Astrocyte of the cerebellum (primary cell): ENCODE results near the gene PMM2.

ENCODE experiments used
- DNase-seq: peaks from one replicate; pipeline ENCODE4 v3.0.0-alpha.2; 2011; ENCODE audit warnings: low read depth
- H3K4me3 ChIP-seq: 2 replicates; pipeline ENCODE4 v1.5.1; 2011; ENCODE audit warnings: mild to moderate bottlenecking, low read depth, low read length, moderate library complexity
- in situ Hi-C: cut with HindIII; loops from 2 replicates; pipeline ENCODE4 v1.10.0; 2017; ENCODE audit warnings: low sequenced_read_pairs
- TF ChIP-seq, protein P1 (sequence below): IDR thresholded peaks from 2 replicates; pipeline ENCODE4 v1.5.1; 2012; ENCODE audit warnings: low read length, low read depth, moderate library complexity, mild to moderate bottlenecking; ENCODE audit errors: missing control alignments

PMM2 gene

GRCh38 chr16:8845699-8846298 is 48.2 kb downstream of the PMM2 start:
- H3K4me3 ChIP-seq = no peak overlapping the region
- TF ChIP-seq, protein P1, sequence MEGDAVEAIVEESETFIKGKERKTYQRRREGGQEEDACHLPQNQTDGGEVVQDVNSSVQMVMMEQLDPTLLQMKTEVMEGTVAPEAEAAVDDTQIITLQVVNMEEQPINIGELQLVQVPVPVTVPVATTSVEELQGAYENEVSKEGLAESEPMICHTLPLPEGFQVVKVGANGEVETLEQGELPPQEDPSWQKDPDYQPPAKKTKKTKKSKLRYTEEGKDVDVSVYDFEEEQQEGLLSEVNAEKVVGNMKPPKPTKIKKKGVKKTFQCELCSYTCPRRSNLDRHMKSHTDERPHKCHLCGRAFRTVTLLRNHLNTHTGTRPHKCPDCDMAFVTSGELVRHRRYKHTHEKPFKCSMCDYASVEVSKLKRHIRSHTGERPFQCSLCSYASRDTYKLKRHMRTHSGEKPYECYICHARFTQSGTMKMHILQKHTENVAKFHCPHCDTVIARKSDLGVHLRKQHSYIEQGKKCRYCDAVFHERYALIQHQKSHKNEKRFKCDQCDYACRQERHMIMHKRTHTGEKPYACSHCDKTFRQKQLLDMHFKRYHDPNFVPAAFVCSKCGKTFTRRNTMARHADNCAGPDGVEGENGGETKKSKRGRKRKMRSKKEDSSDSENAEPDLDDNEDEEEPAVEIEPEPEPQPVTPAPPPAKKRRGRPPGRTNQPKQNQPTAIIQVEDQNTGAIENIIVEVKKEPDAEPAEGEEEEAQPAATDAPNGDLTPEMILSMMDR = no peak
- in situ Hi-C loops = no loop called here
- DNase-seq = no peak

DNA sequence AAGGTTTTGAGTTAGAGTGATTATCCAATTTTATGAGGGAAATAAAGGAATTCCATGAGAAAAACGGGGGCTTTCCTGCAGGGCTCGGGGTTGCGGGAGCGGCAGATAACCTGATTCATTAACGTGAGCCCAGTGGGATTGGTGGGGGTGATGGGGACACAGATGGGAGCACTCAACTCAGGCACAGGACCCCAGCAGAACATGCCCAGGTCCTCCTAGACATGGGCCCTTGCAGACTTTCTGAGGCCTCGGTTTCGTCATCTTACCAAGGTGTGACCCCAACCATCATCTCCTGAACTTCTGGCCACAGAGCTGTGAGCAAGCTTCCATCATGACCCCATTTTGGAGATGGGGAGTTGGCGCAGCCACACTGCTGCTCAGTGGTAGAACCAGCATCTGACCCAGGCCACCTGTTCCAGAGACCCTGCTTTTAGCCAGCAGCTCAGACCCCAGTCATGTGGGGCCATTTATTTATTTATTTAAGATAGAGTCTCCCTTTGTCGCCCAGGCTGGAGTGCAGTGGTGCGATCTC is 48.8 kb downstream of the PMM2 start:
- in situ Hi-C loops = no loop called here
- H3K4me3 ChIP-seq = no peak overlapping the region
- TF ChIP-seq, protein P1 = no peak
- DNase-seq = no peak

DNA sequence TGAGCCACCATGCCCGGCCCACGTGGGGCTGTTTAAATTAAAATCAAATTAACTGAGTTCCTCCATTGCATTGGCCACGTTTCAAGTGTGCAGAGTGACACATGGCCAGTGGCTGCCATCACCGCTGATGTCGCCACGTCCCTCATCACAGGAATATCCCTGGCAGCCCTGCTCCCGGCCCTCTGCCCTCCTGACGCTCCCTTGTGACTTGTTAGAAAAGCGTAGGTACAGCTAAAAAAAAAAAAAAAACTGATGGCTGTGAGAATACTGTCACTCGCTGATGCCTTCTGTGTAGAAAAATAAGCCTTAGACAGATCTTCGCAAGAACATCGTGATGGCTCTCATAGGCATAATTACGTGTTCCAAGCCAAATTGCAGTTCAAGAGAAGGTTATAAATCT is 49.5 kb downstream of the PMM2 start:
- TF ChIP-seq, protein P1 = no peak
- DNase-seq = no peak
- in situ Hi-C loops = no loop called here
- H3K4me3 ChIP-seq = no peak overlapping the region

DNA sequence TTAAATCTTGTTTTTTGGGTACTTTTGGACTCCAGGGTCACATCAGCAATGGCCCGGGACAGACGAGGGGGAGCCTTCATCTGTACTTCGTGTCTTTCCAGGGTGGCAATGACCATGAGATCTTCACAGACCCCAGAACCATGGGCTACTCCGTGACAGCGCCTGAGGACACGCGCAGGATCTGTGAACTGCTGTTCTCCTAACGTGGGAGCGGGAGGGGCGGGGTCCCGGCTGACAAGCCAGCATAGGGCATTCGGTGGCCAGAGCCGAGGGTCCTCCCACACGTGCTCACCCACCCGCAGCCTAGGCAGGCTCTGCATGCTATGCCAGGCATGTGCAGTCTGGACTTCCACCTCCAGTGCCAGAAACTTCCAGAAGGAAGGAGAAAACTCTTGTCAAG is 50.0 kb downstream of the PMM2 start:
- TF ChIP-seq, protein P1 = no peak
- DNase-seq = no peak
- in situ Hi-C loops = no loop called here

DNA sequence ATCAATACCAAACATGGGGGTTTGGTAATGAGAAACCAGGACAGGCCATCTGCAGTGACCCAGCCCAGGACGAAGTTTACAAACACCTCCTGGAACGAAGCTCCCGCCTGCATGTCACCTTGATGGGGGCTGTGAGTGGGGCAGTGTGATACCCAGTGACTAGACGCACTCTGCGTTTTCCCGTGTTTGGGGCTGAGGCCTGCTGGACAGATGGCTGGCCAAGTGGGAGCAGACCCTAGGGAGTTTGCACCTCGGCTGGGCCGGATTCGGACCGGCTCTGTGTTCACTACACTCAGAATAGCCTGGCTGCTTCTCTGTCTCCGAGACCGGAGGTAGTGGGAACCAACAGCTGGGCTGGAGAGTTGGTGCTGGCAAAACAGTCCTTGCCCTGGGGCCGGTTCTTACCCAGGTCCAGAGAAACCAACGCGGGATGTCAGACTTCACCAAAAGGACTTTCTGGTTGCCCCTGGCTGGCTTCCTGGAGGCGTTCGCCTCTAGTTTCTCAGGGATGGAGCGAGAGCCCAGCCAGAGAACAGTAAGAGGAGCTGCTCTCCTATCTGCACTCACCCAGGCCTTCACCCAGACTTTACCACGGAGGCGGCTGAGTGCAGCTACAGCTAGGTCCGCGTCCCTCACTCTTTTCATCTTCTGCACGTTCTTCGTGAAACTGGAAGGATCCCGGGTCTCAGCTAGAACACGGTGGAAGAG is 50.7 kb downstream of the PMM2 start:
- TF ChIP-seq, protein P1 = no peak
- in situ Hi-C loops = no loop called here
- DNase-seq = no peak
- H3K4me3 ChIP-seq = no peak overlapping the region

More for the DNA sequence above, 50.0 kb downstream of the PMM2 start:
- no peak overlapping the region for H3K4me3 ChIP-seq

DNA sequence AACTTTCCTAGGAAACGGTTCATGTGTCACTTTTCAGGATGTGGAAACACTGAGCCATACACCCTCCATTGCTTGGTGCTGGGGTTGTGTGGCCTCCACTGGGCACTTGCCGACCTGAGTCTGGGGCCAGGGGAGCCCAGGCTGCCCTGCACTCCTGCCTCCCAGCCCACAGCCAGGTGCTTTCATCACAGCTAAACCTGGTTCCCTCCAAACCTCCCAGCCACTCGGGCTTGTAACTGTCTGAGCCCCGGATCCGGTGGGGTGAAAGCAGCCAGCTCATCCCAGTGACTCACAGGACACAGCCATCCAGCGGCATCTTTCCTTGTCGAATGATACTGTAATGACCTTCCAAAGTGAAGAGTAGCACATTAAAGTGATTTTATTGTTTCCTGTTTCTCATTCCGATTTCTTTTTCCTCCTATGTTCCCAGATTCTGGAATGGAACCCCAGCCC is 51.3 kb downstream of the PMM2 start:
- DNase-seq = no peak

More for the DNA sequence above, 51.3 kb downstream of the PMM2 start:
- TF ChIP-seq, protein P1 = no peak
- no peak overlapping the region for H3K4me3 ChIP-seq
- in situ Hi-C loops = no loop called here
